K562 (cell line): ENCODE results near the gene BICD1. TPM values are rescaled to one million over a fixed set of nuclear protein-coding genes. Genes with fewer than 3 reads are reported as not detected.

ENCODE experiments used
- ARID1B ChIP-seq: fragments of 450-650 bp; IDR thresholded peaks from 2 replicates; pipeline ENCODE4 v1.6.1; 2016; ENCODE audit warnings: antibody characterized with exemption, mild to moderate bottlenecking, inconsistent platforms
- ARNT ChIP-seq, 2 experiments: fragments of 450-650 bp; IDR thresholded peaks; 2 replicates each; pipeline ENCODE4 v1.6.1; 2016; ENCODE audit warnings: mild to moderate bottlenecking in 1 of 2
- CBFA2T3 ChIP-seq: fragments of 450-650 bp; IDR thresholded peaks from 2 replicates; pipeline ENCODE4 v1.6.1; 2017
- CHD4 ChIP-seq: fragments of 200-600 bp; sonication (generic); IDR thresholded peaks from 3 replicates; pipeline ENCODE4 v1.6.1; 2012; ENCODE audit warnings: low read depth, mild to moderate bottlenecking, mixed read lengths, low read length, inconsistent platforms; ENCODE audit not compliant: insufficient read depth, insufficient replicate concordance, poor library complexity, severe bottlenecking
- NFE2 ChIP-seq: IDR thresholded peaks from 2 replicates; pipeline ENCODE4 v1.6.1; 2014; ENCODE audit warnings: antibody characterized with exemption, low read depth
- SMARCA4 ChIP-seq: fragments of 450-650 bp; IDR thresholded peaks from 2 replicates; pipeline ENCODE4 v1.6.1; 2016
- TAF7 ChIP-seq: fragments of 450-650 bp; IDR thresholded peaks from 2 replicates; pipeline ENCODE4 v1.6.1; 2016; ENCODE audit warnings: missing genetic modification characterization, missing compliant biosample characterization
- ZNF121 ChIP-seq: sonication (generic); formaldehyde crosslinking; conservative IDR thresholded peaks from 2 replicates; pipeline ENCODE4 v1.8.0; 2022; ENCODE audit warnings: missing genetic modification reagents
- ZNF232 ChIP-seq: sonication (generic); formaldehyde crosslinking; IDR thresholded peaks from 2 replicates; pipeline ENCODE4 v1.8.0; 2022; ENCODE audit warnings: mild to moderate bottlenecking, missing genetic modification reagents
- ZNF507 ChIP-seq: conservative IDR thresholded peaks from 2 replicates; pipeline ENCODE4 v1.6.1; 2017; ENCODE audit warnings: missing genetic modification characterization, missing compliant biosample characterization
- ZNF830 ChIP-seq: fragments of 250-450 bp; sonication (Bioruptor Pico); IDR thresholded peaks from 2 replicates; pipeline ENCODE4 v1.5.0; 2021; ENCODE audit warnings: mild to moderate bottlenecking
- ZSCAN32 ChIP-seq: fragments of 450-650 bp; formaldehyde crosslinking; IDR thresholded peaks from 2 replicates; pipeline ENCODE4 v1.4.0; 2020; ENCODE audit warnings: mild to moderate bottlenecking, moderate library complexity
- ZZZ3 ChIP-seq: fragments of 450-650 bp; IDR thresholded peaks from 2 replicates; pipeline ENCODE4 v1.6.1; 2016; ENCODE audit warnings: antibody characterized with exemption, mild to moderate bottlenecking, moderate library complexity
- polyA plus RNA-seq, 8 experiments: library from polyadenylated mRNA; depleted of rRNA in 4 of 8; stranded (reverse) in 5 of 8; unstranded in 3 of 8; fragments of >200 nt; fragmentation: Nextera tagmentation in 2 of 8; fragmentation: Illumina TruSeq in 1 of 8; extraction: Ambion mirVana in 2 of 8; extraction: Trizol in 1 of 8; gene quantifications; 2 replicates each; pipeline versions ENCODE4 v1.2.1 to v1.2.3, GENCODE V29; 2011 to 2014; ENCODE audit warnings: inconsistent platforms in 1 of 8, missing spikeins in 1 of 8
- total RNA-seq, 7 experiments: library from RNA; depleted of rRNA in 6 of 7; stranded (reverse); fragments of >200 nt in 6 of 7; fragmentation: Illumina TruSeq in 2 of 7; extraction: Trizol in 2 of 7; gene quantifications; 2 replicates each; pipeline versions ENCODE4 v1.2.1 to v1.2.3, GENCODE V29; 2011 to 2021; ENCODE audit warnings: low replicate concordance in 1 of 7
- TF ChIP-seq, protein P1 (sequence below): fragments of 150-350 bp; IDR thresholded peaks from 2 replicates; pipeline ENCODE4 v1.6.1; 2014; ENCODE audit warnings: low read depth, mild to moderate bottlenecking, low read length, borderline replicate concordance
- TF ChIP-seq, protein P2 (sequence below): fragments of 450-650 bp; formaldehyde crosslinking; IDR thresholded peaks from 2 replicates; pipeline ENCODE4 v1.4.0; 2020; ENCODE audit warnings: mild to moderate bottlenecking, mixed read lengths
- TF ChIP-seq, protein P3 (sequence below): sonication (generic); formaldehyde crosslinking; IDR thresholded peaks from 2 replicates; pipeline ENCODE4 v1.8.0; 2023; ENCODE audit warnings: mild to moderate bottlenecking, missing genetic modification reagents
- TF ChIP-seq, protein P4 (sequence below), 2 experiments: IDR thresholded peaks in 1 of 2; conservative IDR thresholded peaks in 1 of 2; 2 replicates each; pipeline ENCODE4 v1.6.1; 2016; ENCODE audit warnings: low read depth in 2 of 2, mild to moderate bottlenecking in 1 of 2, missing compliant biosample characterization in 1 of 2, missing genetic modification characterization in 1 of 2, moderate library complexity in 1 of 2
- TF ChIP-seq, protein P5 (sequence below): sonication (generic); formaldehyde crosslinking; IDR thresholded peaks from 2 replicates; pipeline ENCODE4 v1.8.1; 2022; ENCODE audit warnings: missing genetic modification reagents

The BICD1 gene
- total and polyA plus RNA-seq, 9 of the 15 experiments (the other 6 are each of a cell fraction or from before 2014, with no cell fraction given), result 3.5 to 21.1 (median 12.5) TPM

DNA sequence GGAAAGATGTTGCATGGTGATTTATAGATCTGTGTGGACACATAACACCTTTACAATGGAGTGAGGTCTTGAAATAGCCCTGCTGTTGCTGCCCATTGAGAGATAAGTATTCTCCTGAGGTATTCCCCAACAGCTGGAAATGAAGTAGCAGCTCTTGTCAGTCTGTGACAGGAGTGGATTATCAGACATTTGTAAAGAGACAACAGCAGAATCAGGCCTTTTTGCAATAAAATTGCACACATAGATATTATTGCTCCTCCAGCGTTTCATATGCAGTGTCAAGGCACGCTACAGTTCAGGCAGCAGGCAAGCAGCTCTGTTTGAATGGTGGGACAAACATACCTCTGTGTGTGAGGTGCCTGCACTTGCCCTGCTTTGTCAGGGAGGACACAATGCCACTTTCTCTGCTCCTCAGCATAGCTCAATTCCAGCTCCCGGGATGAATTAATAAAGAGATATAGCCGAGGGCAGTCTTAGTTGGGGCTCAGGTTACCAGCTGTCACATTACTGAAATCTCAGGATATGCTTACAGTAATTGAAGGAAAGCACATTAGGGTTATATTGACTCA lies 49.4 kb downstream of the BICD1 start (continued):
- TF ChIP-seq, protein P1, sequence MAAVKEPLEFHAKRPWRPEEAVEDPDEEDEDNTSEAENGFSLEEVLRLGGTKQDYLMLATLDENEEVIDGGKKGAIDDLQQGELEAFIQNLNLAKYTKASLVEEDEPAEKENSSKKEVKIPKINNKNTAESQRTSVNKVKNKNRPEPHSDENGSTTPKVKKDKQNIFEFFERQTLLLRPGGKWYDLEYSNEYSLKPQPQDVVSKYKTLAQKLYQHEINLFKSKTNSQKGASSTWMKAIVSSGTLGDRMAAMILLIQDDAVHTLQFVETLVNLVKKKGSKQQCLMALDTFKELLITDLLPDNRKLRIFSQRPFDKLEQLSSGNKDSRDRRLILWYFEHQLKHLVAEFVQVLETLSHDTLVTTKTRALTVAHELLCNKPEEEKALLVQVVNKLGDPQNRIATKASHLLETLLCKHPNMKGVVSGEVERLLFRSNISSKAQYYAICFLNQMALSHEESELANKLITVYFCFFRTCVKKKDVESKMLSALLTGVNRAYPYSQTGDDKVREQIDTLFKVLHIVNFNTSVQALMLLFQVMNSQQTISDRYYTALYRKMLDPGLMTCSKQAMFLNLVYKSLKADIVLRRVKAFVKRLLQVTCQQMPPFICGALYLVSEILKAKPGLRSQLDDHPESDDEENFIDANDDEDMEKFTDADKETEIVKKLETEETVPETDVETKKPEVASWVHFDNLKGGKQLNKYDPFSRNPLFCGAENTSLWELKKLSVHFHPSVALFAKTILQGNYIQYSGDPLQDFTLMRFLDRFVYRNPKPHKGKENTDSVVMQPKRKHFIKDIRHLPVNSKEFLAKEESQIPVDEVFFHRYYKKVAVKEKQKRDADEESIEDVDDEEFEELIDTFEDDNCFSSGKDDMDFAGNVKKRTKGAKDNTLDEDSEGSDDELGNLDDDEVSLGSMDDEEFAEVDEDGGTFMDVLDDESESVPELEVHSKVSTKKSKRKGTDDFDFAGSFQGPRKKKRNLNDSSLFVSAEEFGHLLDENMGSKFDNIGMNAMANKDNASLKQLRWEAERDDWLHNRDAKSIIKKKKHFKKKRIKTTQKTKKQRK, result no peak
- TF ChIP-seq ARID1B (peak; percentile 68), CHD4 (no peak), CBFA2T3 (peak; percentile 89), NFE2 (no peak), ZZZ3 (no peak), ZNF232 (CRISPR knock-in tag) (no peak), ZSCAN32 (CRISPR knock-in tag) (no peak), ZNF121 (no peak), ZNF507 (no peak), ZNF830 (CRISPR knock-in tag) (no peak), TAF7 (tag) (no peak), ARNT (IDR thresholded peaks at IDR 0.05) (no peak), SMARCA4 (no peak)
- TF ChIP-seq, protein P2, sequence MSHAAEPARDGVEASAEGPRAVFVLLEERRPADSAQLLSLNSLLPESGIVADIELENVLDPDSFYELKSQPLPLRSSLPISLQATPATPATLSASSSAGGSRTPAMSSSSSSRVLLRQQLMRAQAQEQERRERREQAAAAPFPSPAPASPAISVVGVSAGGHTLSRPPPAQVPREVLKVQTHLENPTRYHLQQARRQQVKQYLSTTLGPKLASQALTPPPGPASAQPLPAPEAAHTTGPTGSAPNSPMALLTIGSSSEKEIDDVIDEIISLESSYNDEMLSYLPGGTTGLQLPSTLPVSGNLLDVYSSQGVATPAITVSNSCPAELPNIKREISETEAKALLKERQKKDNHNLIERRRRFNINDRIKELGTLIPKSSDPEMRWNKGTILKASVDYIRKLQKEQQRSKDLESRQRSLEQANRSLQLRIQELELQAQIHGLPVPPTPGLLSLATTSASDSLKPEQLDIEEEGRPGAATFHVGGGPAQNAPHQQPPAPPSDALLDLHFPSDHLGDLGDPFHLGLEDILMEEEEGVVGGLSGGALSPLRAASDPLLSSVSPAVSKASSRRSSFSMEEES (CRISPR knock-in tag), result no peak
- TF ChIP-seq, protein P3, sequence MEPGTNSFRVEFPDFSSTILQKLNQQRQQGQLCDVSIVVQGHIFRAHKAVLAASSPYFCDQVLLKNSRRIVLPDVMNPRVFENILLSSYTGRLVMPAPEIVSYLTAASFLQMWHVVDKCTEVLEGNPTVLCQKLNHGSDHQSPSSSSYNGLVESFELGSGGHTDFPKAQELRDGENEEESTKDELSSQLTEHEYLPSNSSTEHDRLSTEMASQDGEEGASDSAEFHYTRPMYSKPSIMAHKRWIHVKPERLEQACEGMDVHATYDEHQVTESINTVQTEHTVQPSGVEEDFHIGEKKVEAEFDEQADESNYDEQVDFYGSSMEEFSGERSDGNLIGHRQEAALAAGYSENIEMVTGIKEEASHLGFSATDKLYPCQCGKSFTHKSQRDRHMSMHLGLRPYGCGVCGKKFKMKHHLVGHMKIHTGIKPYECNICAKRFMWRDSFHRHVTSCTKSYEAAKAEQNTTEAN, result no peak
- TF ChIP-seq, protein P4, sequence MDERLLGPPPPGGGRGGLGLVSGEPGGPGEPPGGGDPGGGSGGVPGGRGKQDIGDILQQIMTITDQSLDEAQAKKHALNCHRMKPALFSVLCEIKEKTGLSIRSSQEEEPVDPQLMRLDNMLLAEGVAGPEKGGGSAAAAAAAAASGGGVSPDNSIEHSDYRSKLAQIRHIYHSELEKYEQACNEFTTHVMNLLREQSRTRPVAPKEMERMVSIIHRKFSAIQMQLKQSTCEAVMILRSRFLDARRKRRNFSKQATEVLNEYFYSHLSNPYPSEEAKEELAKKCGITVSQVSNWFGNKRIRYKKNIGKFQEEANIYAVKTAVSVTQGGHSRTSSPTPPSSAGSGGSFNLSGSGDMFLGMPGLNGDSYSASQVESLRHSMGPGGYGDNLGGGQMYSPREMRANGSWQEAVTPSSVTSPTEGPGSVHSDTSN (CRISPR knock-in tag; IDR thresholded peaks at IDR 0.05; ENCODE audit: low read depth), result no peak
- TF ChIP-seq, protein P4 (tag; conservative IDR thresholded peaks at IDR 0.05; ENCODE audit: low read depth), result peak; percentile 41
- TF ChIP-seq, protein P5, sequence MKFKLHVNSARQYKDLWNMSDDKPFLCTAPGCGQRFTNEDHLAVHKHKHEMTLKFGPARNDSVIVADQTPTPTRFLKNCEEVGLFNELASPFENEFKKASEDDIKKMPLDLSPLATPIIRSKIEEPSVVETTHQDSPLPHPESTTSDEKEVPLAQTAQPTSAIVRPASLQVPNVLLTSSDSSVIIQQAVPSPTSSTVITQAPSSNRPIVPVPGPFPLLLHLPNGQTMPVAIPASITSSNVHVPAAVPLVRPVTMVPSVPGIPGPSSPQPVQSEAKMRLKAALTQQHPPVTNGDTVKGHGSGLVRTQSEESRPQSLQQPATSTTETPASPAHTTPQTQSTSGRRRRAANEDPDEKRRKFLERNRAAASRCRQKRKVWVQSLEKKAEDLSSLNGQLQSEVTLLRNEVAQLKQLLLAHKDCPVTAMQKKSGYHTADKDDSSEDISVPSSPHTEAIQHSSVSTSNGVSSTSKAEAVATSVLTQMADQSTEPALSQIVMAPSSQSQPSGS (CRISPR knock-in tag), result no peak
